MM.1S (cell line): ENCODE measurements around the gene KCNAB3.

Experiments
- DNase-seq: peaks from one replicate; pipeline ENCODE4 v3.0.0-alpha.2; 2015
- H2AFZ ChIP-seq: fragments of 300-600 bp; sonication (generic); 2 replicates; pipeline ENCODE4 v1.6.0; 2016; ENCODE audit warnings: antibody characterized with exemption, low read length
- H3F3A ChIP-seq: fragments of 300-600 bp; sonication (generic); 2 replicates; pipeline ENCODE4 v1.6.1; 2016; ENCODE audit warnings: mild to moderate bottlenecking, antibody characterized with exemption, low read length, moderate library complexity, mixed read lengths; ENCODE audit not compliant: insufficient read depth
- H3K27ac ChIP-seq: fragments of 300-600 bp; sonication (generic); 2 replicates; pipeline ENCODE4 v1.5.1; 2016; ENCODE audit warnings: mild to moderate bottlenecking, low read length
- H3K27me3 ChIP-seq: fragments of 300-600 bp; sonication (generic); replicated peaks from 2 replicates; pipeline ENCODE4 v1.6.0; 2016; ENCODE audit warnings: low read length; ENCODE audit not compliant: insufficient read depth
- H3K36me3 ChIP-seq: fragments of 300-600 bp; sonication (generic); replicated peaks from 2 replicates; pipeline ENCODE4 v1.6.1; 2016; ENCODE audit warnings: mild to moderate bottlenecking, low read length, mixed read lengths; ENCODE audit not compliant: insufficient read depth
- H3K4me1 ChIP-seq: fragments of 300-600 bp; sonication (generic); 2 replicates; pipeline ENCODE4 v1.6.1; 2016; ENCODE audit warnings: low read length, mixed read lengths
- H3K4me2 ChIP-seq: fragments of 300-600 bp; sonication (generic); 2 replicates; pipeline ENCODE4 v1.6.0; 2016; ENCODE audit warnings: low read depth, low read length
- H3K4me3 ChIP-seq: fragments of 300-600 bp; sonication (generic); 2 replicates; pipeline ENCODE4 v1.5.1; 2016; ENCODE audit warnings: low read length, mixed read lengths
- H3K79me2 ChIP-seq: fragments of 300-600 bp; sonication (generic); 2 replicates; pipeline ENCODE4 v1.6.1; 2016; ENCODE audit warnings: mixed run types, low read length, mixed read lengths
- H3K9ac ChIP-seq: fragments of 300-600 bp; sonication (generic); 2 replicates; pipeline ENCODE4 v1.6.1; 2016; ENCODE audit warnings: low read length, mixed read lengths
- H3K9me2 ChIP-seq: fragments of 300-600 bp; sonication (generic); replicated peaks from 2 replicates; pipeline ENCODE4 v1.6.1; 2016; ENCODE audit warnings: mild to moderate bottlenecking, low read length, mixed read lengths; ENCODE audit not compliant: insufficient read depth
- H3K9me3 ChIP-seq: fragments of 300-600 bp; sonication (generic); replicated peaks from 2 replicates; pipeline ENCODE4 v1.6.1; 2016; ENCODE audit warnings: mild to moderate bottlenecking, low read length, mixed read lengths; ENCODE audit not compliant: insufficient read depth
- H4K20me1 ChIP-seq: fragments of 300-600 bp; sonication (generic); 2 replicates; pipeline ENCODE4 v1.6.1; 2016; ENCODE audit warnings: mild to moderate bottlenecking, low read length, moderate library complexity, mixed read lengths; ENCODE audit not compliant: insufficient read depth
- CTCF ChIP-seq: fragments of 300-600 bp; sonication (generic); IDR thresholded peaks from 2 replicates; pipeline ENCODE4 v1.5.1; 2016; ENCODE audit warnings: antibody characterized with exemption, low read length, mixed read lengths
- EZH2 ChIP-seq: fragments of 300-600 bp; sonication (generic); optimal IDR thresholded peaks from 2 replicates; pipeline ENCODE3; 2017; ENCODE audit warnings: low read depth, mild to moderate bottlenecking, antibody characterized with exemption, low read length, mixed read lengths
- EZH2phosphoT487 ChIP-seq: fragments of 300-600 bp; sonication (generic); IDR thresholded peaks from 2 replicates; pipeline ENCODE4 v1.6.1; 2018; ENCODE audit warnings: antibody characterized with exemption, low read length

The KCNAB3 gene

GRCh38 chr17:7959503-7960253 lies 30.0 kb upstream of the KCNAB3 start:
- Histone ChIP-seq H3K36me3 (no peaks in the 10 kb centered on the region), H4K20me1 (no peaks in the 10 kb centered on the region), H3K9me2 (no peaks in the 10 kb centered on the region), H3K9ac (no peak overlapping the region), H3K27ac (no peak overlapping the region), H3K9me3 (no peaks in the 10 kb centered on the region), H3K27me3 (no peaks in the 10 kb centered on the region; the same call in 1 of the 2 replicates), H3K4me1 (no peaks in the 10 kb centered on the region), H3K79me2 (no peaks in the 10 kb centered on the region), H3K4me2 (no peak overlapping the region), H3F3A (no peaks in the 10 kb centered on the region), H3K4me3 (no peak overlapping the region), H2AFZ (no peak overlapping the region)
- TF ChIP-seq EZH2 (no peak), EZH2phosphoT487 (no peak), CTCF (no peak)
- DNase-seq = no peak

GRCh38 chr17:7956228-7956965 lies 26.7 kb upstream of the KCNAB3 start:
- peaks cover 5% of the 10 kb centered on the region for H3K4me1 ChIP-seq

More at GRCh38 chr17:7956228-7956965, 26.7 kb upstream of the KCNAB3 start:
- H3K4me2 ChIP-seq = no peak overlapping the region
- H3K79me2 ChIP-seq = no peaks in the 10 kb centered on the region
- no peaks in the 10 kb centered on the region; the same call in 1 of the 2 replicates for H3K27me3 ChIP-seq
- DNase-seq = no peak
- no peaks in the 10 kb centered on the region for H3K9me2 ChIP-seq
- H2AFZ ChIP-seq = no peak overlapping the region
- H3K4me3 ChIP-seq = no peak overlapping the region
- no peak overlapping the region for H3K9ac ChIP-seq
- no peak for TF ChIP-seq CTCF
- no peak for TF ChIP-seq EZH2phosphoT487
- no peak for TF ChIP-seq EZH2
- H3K9me3 ChIP-seq = no peaks in the 10 kb centered on the region
- H3K27ac ChIP-seq = no peak overlapping the region
- no peaks in the 10 kb centered on the region for H4K20me1 ChIP-seq
- no peaks in the 10 kb centered on the region for H3K36me3 ChIP-seq
- no peaks in the 10 kb centered on the region for H3F3A ChIP-seq
